GM19463 (cell line): ENCODE results near the gene COPRS.

Experiments used
- ATAC-seq: cut with Tn5 transposase; IDR thresholded peaks from one replicate; pipeline ENCODE4 v1.9.1; 2021; ENCODE audit warnings: mild to moderate bottlenecking, moderate library complexity; ENCODE audit not compliant: unreplicated experiment

Gene COPRS, protein sequence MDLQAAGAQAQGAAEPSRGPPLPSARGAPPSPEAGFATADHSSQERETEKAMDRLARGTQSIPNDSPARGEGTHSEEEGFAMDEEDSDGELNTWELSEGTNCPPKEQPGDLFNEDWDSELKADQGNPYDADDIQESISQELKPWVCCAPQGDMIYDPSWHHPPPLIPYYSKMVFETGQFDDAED

DNA sequence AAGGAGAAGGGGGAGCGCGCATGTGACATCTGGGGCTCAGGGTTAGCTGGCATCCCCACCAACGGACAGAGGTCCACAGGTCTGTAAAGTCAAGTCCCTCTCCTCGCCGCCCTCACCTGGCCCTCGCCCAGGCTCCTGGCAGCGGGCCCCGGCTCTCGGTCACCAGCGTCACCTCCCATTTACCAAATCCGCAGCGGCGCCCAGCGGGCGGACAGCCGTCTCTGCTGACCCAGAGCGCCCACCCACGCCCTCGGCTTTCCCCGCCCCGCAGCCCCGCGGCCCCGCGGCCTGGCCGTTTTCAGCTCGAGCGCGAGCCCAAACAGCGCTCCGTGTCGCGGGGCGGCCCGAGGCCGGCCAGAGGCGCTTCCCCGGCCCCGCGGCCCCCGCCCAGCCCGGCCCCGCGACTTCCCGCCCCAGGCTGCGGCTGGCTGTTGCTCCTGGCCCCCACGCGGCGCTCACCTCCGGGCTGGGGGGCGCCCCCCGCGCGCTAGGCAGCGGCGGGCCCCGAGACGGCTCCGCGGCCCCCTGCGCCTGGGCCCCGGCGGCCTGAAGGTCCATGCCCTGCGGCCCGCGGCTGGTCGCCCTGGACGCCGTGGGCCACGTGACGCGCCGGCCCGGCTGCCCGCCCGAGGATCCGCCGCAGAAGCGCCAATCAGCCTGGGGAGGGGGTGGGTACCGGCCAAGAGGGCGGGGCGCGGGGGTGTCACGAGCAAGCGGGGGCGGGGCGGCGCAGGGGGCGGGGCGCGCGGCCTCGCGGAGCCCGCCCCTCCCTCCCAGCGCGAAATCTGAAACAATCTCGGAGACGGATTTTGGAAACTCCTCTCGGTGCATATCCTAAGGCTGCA is at the start of gene COPRS:
Gene COPRS, minus strand, starts transcription at position 603 of the 845 bp plus-strand sequence. Its CDS starts 45 bp downstream, at position 558.
- ATAC-seq = peak; percentile 89

DNA sequence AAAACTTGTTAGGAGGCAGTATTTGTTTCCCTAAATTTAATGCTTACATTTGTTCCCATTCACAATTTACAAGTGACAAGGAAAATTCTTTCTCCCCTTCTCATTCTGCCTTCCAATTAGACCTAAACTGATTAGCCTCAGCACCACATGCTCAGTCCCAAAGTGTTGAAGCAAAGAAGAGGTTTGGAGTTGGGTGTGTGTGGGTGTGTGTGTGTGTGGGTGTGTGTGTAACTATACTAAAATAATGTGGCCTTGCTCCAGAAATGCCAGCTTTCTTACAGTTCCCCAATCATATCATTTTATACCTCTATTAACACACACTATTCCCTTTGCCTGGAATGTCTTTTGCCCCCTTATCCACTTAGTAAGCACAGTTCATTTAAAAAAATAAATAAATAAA is 49.3 kb upstream of the COPRS start:
- ATAC-seq = no peak

DNA sequence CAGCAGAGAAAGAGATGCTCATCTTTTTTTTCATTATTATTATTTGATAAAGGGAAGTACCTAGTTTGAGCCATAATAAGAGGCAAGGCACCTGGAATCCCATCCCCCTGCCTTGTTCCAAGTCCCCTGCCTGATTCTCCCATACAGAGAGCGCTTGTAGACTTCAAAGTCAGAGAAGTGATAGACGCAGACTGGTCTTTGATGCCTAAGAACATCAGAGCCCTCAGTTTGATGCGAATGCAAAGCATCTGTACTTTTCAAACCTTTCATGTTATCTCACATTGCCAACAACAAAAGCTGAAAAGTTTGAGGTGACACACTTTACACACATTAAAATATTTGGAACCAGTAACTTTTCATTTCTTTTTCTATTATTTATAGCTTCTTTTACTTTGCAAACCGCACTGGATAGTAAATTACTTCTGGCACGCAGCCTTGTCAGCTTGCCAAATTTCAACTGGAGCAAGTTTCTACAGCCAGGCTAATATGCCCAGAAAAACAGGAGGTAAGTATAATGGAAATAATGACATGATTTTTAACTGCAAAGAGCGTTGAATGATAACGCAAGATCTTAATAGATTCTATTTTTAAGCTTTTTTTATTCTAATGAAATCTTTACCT is 48.4 kb upstream of the COPRS start:
- no peak for ATAC-seq

DNA sequence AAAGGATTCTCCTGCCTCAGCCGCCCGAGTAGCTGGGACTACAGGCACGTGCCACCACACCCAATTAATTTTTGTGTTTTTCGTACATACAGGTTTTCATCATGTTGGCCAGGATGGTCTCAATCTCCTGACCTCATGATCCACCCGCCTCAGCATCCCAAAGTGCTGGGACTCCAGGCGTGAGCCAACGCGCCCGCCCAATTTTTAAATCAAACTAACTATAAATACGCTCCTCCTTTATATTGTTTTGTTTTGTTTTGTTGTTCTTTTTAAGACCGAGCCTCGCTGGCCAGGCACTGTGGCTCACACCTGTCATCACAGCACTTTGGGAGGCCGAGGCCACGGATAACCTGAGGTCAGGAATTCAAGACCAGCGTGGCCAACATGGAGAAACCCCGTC is 44.4 kb upstream of the COPRS start:
- ATAC-seq = no peak

DNA sequence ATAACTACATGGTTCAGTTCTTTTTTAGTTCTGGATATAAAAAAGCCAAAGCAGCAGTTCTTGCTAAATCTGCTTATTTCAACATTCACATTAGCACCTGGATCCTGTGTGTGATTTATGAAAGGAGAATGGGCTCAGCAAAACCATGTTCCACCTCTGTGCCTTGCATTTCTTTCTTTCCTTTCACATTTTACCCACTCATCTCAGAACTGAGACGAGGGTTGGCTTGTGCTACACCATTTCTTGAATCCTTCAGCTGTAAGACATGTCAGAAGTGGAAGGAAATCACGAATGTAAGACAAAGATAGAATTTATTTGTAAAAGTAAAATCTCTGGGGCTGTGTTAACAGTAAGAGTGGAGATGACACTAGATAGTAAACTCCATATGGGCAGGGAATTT is 43.6 kb upstream of the COPRS start:
- ATAC-seq = no peak

DNA sequence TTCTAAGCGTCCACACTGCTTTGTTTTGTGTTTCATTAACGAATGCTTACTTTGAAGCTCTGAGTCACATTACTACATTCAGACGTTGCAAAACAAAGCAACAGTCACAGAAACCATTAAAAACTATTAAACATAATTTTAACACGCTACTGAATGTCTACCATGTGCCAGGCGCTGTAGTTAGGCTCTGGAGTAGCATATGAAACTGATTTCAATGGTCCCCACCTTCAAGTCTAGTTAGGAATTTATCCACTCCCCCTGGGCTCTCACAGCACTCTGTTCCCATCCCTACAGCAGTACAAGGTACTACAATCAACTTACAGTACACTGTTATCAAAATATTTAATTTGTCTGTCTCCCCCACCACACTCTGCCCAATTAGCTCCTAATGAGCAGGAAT is 41.8 kb upstream of the COPRS start:
- no peak for ATAC-seq

DNA sequence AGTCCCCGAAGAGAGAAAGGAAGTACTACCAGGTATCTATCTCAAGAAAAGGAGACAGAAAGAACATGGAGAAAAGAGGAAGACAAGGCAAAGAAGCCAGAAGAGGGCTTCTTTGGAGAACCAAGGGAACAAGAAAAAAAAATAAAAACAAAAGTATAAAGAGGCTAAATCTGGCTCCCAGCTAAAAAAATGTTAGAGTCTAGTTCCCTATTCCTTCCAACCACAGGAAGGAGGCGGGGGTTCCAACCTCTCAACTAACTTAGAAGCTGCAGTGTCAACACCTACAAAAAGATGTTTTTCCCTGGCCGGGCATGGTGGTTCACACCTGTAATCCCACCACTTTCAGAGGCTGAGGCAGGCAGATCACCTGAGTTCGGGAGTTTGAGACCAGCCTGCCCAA is 29.1 kb upstream of the COPRS start:
- ATAC-seq = no peak

DNA sequence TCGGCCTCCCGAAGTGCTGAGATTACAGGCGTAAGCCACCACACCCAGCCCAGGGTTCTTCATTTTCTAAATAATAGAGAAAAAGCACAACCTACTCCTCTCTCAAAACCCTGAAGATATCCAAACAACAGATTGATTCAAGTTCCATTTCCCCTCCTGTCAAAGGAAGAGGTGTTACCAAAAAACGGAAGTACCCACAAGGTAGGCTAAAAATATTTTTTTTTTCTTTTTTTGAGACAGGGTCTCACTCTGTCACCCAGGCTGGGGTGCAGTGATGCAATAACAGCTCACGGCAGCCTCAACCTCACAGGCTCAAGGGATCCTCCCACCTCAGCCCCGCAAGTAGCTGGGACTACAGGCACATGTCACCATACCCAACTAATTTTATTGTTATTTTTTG is 23.5 kb upstream of the COPRS start:
- no peak for ATAC-seq

DNA sequence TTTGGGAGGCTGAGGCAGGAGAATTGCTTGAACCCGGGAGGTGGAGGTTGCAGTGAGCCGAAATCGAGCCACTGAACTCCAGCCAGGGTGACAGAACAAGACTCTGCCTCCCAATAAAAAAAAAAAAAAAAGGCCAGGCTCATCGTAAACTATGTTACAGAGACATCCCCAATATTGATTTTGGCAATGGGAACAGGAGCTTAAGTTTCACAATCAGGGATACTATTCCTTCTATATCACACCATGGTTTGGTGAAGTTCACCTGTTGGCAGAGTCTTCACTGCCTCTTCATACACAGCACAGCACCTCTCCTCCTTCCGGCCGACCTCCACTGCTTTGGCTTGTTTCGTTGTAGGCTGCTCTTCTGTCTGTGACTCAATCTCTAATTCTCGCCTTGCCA is 21.3 kb upstream of the COPRS start:
- ATAC-seq = no peak

DNA sequence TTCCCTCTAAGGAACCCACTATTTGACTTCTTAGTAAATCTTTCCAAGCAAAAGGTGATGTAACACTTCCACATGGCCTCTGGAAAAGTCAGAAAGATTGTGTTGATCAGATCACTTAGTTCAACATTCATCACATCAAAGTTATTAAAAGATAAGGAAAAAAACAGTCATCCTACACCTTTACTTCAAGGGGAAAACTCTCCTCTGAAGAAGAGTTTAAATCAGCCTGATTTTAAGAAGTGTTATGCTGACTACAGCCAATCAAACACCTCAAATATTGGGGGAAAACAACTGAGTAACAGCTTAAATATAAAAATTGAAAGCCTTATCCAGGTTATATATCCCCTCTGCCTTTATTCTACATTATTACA is 19.6 kb upstream of the COPRS start:
- no peak for ATAC-seq

DNA sequence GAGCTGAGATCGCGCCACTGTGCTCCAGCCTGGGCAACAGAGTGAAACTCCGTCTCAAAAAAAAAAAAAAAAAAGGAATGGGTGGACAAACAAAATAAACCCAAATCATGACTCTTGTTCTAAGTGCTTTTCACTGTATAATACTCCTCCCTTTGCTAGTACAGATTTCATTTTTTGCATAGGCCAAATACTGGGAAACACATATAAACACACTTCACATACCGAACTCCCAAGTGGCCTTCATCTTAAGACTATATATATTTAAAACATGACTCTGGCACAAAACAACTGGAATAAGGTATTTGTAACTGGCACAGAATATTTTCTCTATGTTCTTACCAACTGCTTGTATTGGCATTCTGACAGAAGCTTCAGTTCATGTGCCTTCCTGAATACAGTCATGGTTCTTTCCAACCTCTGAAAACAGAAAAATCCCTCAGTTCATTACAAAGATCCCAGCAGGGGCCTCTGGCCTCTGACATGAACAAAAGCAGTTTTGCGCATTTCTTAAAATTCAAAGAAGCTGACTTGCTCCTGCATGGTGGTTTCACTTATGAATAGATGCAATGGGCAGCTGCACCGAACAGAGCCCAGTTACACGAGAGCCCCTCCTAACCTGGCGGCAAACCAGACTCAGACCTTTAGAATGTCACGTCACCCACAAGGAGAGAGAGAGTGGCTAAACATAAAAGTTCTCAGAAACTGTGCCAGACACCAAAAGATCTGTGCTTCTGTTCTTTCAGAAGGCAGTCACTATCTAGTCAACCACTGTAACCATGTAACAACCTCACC is 19.1 kb upstream of the COPRS start:
- ATAC-seq = no peak

DNA sequence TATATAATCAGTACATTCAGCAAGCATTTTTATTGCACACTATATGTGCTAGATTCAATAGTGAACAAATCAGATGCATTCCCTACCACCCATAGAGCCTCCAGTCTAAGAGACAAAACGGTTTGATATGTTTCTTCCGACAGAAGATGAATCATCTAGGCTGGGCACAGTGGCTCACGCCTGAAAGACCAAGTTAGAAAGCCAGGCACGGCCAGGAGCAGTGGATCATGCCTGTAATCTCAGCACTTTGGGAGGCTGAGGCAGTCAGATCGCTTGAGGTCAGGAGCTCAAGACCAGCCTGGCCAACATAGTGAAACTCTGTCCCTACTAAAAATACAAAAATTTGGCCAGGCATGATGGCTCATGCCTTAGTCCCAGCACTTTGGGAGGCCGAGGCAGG is 18.3 kb upstream of the COPRS start:
- no peak for ATAC-seq

DNA sequence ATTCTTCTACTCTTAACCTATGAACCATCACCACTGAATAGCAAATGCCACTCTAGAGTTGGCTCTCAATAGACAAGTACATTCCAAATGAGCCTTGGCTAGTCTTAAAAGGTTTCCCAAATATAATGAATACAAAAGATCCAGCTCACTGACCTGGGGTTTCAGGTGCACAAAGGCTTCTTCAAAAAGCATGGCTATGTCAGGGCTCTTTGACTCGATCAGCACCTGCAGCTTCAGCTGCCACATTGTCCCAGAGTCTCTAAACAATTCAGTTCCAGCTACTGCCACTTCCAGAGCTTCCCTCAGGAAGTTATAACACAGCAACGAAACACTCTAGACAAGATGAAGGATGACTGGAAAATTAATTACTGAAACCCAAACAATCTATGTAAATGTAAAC is 16.0 kb upstream of the COPRS start:
- ATAC-seq = no peak

DNA sequence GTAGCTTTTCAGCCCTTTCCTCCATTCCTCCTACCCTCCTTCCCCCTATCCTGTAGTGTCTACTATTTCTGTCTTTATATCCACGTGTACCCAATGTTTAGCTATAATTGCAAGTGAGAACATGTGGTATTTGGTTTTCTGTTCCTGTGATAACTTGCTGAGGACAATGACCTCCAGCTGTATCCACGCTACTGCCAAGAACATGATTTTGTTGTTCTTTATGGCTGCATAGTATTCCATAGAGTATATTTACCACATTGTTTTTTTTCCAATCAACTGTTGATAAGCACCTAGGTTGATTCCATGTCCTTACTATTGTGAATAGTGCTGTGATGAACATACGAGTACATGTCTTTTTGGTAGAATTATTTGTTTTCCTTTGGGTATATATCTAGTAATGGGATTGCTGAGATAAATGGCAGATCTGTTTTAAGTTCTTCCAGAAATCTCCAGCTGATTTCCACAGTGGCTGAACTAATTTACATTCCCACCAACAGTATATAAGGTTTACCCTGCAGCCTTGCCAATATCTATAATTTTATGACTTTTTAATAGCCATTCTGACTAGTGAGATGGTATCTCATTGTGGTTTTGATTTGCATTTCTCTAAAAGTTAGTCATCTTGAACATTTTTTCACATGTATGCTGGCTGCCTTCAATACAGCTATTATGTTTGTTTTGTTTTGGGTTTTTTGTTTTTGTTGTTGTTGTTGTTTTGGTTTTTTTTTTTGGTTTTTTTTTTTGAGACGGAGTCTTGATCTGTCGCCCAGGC is 10.9 kb upstream of the COPRS start:
- ATAC-seq = no peak

DNA sequence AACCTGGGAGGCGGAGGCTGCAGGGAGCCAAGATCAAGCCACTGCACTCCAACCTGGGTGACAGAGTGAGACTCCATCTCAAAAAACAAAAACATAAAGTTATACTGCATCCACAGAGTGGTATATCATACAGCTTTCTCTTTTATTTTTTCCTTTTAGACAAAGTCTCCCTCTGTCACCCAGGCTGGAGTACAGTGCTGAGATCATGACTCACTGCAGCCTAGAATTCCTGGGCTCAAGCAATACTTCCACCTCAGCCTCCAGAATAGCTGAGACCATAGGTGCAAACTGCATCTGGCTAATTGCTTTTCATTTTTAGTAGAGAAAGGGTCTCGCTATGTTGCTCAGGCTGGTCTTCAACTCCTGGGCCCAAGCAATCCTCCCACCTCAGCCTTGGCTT is 10.0 kb upstream of the COPRS start:
- ATAC-seq = no peak

DNA sequence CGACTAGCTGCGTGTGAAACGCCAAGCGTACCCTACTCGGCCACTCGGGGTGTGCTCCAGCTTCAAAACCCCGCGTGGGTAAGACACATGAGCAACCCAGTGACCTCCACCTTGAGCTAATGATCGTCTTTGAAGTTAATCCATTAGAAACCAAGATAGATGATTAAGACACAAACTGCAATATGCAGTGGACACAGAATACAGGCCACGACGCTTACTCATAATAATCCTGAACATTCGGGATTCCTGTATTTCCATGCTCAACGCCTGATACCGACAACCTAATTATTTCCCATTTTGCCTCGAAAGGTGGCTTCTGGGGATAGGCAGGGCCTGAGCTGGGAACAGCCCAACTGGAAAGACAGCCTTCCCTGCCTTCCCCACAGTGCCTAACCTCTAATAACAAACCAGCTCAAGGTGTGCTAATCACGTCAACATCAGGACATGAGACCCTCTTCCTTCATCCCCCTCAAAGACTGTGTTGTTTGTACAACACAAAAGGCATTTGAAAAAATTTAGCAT is 504 bp upstream of the COPRS start:
- ATAC-seq = no peak

DNA sequence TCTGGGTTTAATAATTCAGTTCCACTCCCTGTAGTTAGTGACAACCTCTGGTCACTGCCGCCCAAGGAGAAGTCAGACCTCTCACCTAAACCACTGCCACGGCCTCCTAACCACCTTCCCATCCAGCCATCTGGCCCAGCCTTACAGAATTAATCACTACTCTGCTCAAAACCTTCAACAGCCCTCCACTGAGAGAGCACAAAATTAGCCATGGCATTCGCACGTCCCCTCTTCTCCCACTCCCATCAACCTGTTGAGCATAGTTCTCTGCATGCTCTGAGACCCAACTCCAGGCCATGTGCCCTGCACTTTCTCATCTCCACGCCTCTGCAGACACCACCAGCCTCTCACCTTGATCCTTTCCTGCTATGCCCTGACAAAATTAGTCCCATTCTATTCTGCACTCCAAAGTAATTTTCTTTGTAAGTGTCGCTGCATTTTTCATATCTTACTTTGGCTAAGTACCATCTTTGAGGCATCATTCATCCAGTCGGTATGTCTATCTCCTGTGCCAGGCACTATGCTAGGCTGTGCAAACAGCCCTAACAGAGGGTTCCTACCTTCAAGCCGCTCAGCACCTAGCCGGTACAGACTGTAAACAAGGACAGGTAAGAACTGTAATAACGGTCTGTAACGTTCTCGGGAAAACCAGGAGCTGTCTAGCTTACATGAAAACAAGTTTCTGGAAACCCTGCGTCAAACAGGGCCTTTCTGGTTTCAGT is 963 bp downstream of the COPRS start:
- ATAC-seq = no peak

DNA sequence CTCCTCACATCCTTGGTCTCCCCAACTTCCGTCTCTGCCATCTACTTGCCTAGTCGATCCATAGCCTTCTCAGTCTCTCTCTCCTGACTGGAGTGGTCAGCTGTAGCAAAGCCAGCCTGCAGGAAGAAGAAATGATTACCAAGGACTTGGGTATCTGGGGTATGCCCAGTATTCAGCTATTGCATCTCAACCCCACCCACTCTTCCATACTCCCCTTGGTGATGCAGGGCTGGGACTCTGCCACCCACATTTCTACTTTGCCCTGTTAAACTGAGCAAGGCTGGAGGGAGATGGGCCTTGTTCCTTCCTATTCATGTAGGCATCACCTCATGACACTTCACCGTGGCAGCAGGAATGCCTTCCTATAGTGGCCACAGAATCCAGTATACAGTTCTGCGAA is 2.3 kb downstream of the COPRS start:
- ATAC-seq = no peak

DNA sequence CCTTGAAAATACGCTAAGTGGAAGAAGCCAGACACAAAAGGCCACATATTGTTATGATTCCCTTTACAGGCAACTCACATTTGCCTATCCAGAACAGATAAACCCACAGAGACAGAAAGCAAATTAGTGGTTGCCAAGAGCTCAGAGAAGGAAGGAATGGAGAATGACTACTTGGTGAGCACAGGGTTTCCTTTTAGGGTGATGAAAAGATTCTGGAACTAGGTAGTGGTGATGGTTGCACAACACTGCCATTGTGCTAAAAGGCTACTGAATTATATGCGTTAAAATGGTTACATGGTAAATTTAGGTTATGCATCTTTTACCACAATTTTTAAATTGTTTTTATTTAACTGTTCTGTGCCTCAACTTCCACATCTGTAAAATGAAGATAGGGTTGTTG is 4.4 kb downstream of the COPRS start:
- no peak for ATAC-seq

DNA sequence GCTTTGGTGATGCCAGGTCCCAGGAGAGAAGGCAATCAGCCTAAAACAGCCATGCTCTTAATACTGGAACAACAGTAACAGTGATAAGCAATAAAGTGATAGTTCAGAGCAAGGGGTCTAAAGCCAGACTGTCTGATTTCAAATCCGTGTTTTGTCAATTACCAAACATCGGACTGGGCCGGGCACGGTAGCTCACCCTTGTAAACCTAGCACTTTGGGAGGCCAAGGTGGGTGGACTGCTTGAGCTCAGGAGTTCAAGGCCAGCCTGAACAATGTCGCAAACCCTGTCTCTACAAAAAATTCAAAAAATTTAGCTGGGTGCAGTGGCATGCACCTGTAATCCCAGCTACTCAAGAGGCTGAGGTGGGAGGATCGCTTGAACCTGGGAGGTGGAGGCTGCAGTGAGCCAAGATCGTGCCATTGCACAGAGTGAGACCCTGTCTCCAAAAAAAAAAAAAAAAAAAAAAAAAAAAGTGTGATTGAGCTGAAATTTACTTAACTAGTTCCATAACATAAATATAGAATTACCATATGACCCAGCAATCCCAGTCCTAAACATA is 5.1 kb downstream of the COPRS start:
- ATAC-seq = no peak
